Umbilical cord (tissue), 2 donors: ENCODE measurements around the gene RHOF. TPM values are rescaled to one million over a fixed set of nuclear protein-coding genes. Genes with fewer than 3 reads are reported as not detected.

Experiments used
- DNase-seq: peaks from one replicate; pipeline ENCODE4 v3.0.0-alpha.2; 2015; ENCODE audit warnings: low spot score
- total RNA-seq: library from RNA; depleted of rRNA; stranded (reverse); fragments of >200 nt; gene quantifications from one replicate; pipeline ENCODE4 v1.2.3, GENCODE V29; 2014; ENCODE audit warnings: low replicate concordance; ENCODE audit not compliant: insufficient read depth

The RHOF gene
- total RNA-seq, 1 donor from 2014 or later, result 15.9 TPM

GRCh38 chr12:121804417-121805111, 11.1 kb upstream of the RHOF start:
- no peak for DNase-seq

- peak; percentile 66 for DNase-seq
Observed at GRCh38 chr12:121803861-121804416, 10.5 kb upstream of the RHOF start, which contains the start of gene SETD1B. Gene SETD1B, plus strand, starts transcription at chr12:121804009. Its CDS starts 729 bp downstream, at chr12:121804738.

GRCh38 chr12:121802843-121803698, 9.6 kb upstream of the RHOF start:
- DNase-seq, result peak; percentile 97

GRCh38 chr12:121802485-121802842, 9.0 kb upstream of the RHOF start:
- no peak for DNase-seq

GRCh38 chr12:121801595-121802484, 8.4 kb upstream of the RHOF start:
- peak; percentile 67 for DNase-seq

- peak; percentile 85 for DNase-seq
Observed at GRCh38 chr12:121800694-121801594, 7.5 kb upstream of the RHOF start.

- peak; percentile 93 for DNase-seq
Observed at GRCh38 chr12:121799842-121800693, 6.6 kb upstream of the RHOF start.

- DNase-seq, result peak; percentile 87
Observed at GRCh38 chr12:121799156-121799841, 5.8 kb upstream of the RHOF start.

GRCh38 chr12:121798787-121799155, 5.3 kb upstream of the RHOF start:
- no peak for DNase-seq

GRCh38 chr12:121797937-121798786, 4.7 kb upstream of the RHOF start:
- DNase-seq, result no peak

GRCh38 chr12:121796855-121797751, 3.6 kb upstream of the RHOF start:
- peak; percentile 86 for DNase-seq

- DNase-seq, result peak; percentile 94
Observed at GRCh38 chr12:121795034-121795968, 1.8 kb upstream of the RHOF start.

GRCh38 chr12:121794534-121795033, 1.1 kb upstream of the RHOF start:
- DNase-seq, result no peak

- DNase-seq, result peak; percentile 96
Observed at GRCh38 chr12:121793838-121794533, 498 bp upstream of the RHOF start.
